Measurements from ENCODE around the gene PLCB4. TPM values are rescaled to one million over a fixed set of nuclear protein-coding genes. Genes with fewer than 3 reads are reported as not detected.

The PLCB4 gene
- total RNA-seq, 1 experiment from 2014 or later, result 14.9 TPM

- no peaks in the 10 kb centered on the region for H3F3A ChIP-seq (ENCODE audit: insufficient read depth, low read depth)
- H3K4me2 ChIP-seq, result no peak overlapping the region
- H3K9me3 ChIP-seq (ENCODE audit: insufficient read depth, low read depth), result no peaks in the 10 kb centered on the region
- ChIA-PET CTCF (no interaction called here), POLR2A (ENCODE audit: unreplicated experiment) (no interaction called here)
- intact Hi-C loops (cut with micrococcal nuclease; ENCODE audit: unreplicated experiment), result no loop called here
- H3K79me2 ChIP-seq (ENCODE audit: low read depth), result no peaks in the 10 kb centered on the region
- H3K27ac ChIP-seq, result no peak overlapping the region
- BruUV-seq (replicated peaks), result no TSS peak
- no peaks in the 10 kb centered on the region for H3K27me3 ChIP-seq (ENCODE audit: insufficient read depth, low read depth)
- H2AFZ ChIP-seq, result no peak overlapping the region
- DNase-seq, result no peak
- no peaks in the 10 kb centered on the region for H3K9me2 ChIP-seq (ENCODE audit: insufficient read depth)
- H3K4me3 ChIP-seq, result no peak overlapping the region
- H4K20me1 ChIP-seq (ENCODE audit: insufficient read depth), result no peaks in the 10 kb centered on the region
- TF ChIP-seq EZH2 (IDR thresholded peaks at IDR 0.05; ENCODE audit: low read depth), result no peak
- TF ChIP-seq CTCF (conservative IDR thresholded peaks at IDR 0.05), result no peak
- no peaks in the 10 kb centered on the region for H3K4me1 ChIP-seq (replicated peaks; ENCODE audit: insufficient read depth)
- H3K36me3 ChIP-seq (ENCODE audit: low read depth), result no peaks in the 10 kb centered on the region
Observed at GRCh38 chr20:9428292-9428607, 359.4 kb downstream of the PLCB4 start.

GRCh38 chr20:9439806-9440205 is 370.9 kb downstream of the PLCB4 start:
- no peak for DNase-seq
- Histone ChIP-seq H3K4me3 (no peak overlapping the region), H4K20me1 (ENCODE audit: insufficient read depth) (no peaks in the 10 kb centered on the region), H3K9me2 (ENCODE audit: insufficient read depth) (no peaks in the 10 kb centered on the region), H3K36me3 (ENCODE audit: low read depth) (no peaks in the 10 kb centered on the region), H3K27me3 (ENCODE audit: insufficient read depth, low read depth) (no peaks in the 10 kb centered on the region), H3K9me3 (ENCODE audit: insufficient read depth, low read depth) (peaks cover 6% of the 10 kb centered on the region; the same call in 1 of the 2 replicates), H3K79me2 (ENCODE audit: low read depth) (no peaks in the 10 kb centered on the region), H3K4me1 (replicated peaks; ENCODE audit: insufficient read depth) (no peaks in the 10 kb centered on the region), H3F3A (ENCODE audit: insufficient read depth, low read depth) (no peaks in the 10 kb centered on the region), H2AFZ (no peak overlapping the region), H3K27ac (no peak overlapping the region), H3K4me2 (no peak overlapping the region)
- no peak for TF ChIP-seq CTCF (conservative IDR thresholded peaks at IDR 0.05)
- no peak for TF ChIP-seq EZH2 (IDR thresholded peaks at IDR 0.05; ENCODE audit: low read depth)
- no TSS peak for BruUV-seq (replicated peaks)
- POLR2A ChIA-PET (ENCODE audit: unreplicated experiment), result no interaction called here
- intact Hi-C loops (cut with micrococcal nuclease; ENCODE audit: unreplicated experiment), result no loop called here
- CTCF ChIA-PET, result no interaction called here

- Histone ChIP-seq H3K36me3 (ENCODE audit: low read depth) (no peaks in the 10 kb centered on the region), H3K27ac (no peak overlapping the region), H3K4me2 (no peak overlapping the region), H2AFZ (no peak overlapping the region), H3K4me1 (replicated peaks; ENCODE audit: insufficient read depth) (no peaks in the 10 kb centered on the region), H3F3A (ENCODE audit: insufficient read depth, low read depth) (no peaks in the 10 kb centered on the region), H3K9me2 (ENCODE audit: insufficient read depth) (no peaks in the 10 kb centered on the region), H4K20me1 (ENCODE audit: insufficient read depth) (no peaks in the 10 kb centered on the region), H3K79me2 (ENCODE audit: low read depth) (no peaks in the 10 kb centered on the region), H3K9me3 (ENCODE audit: insufficient read depth, low read depth) (no peaks in the 10 kb centered on the region), H3K27me3 (ENCODE audit: insufficient read depth, low read depth) (no peaks in the 10 kb centered on the region), H3K4me3 (no peak overlapping the region)
- intact Hi-C loops (cut with micrococcal nuclease; ENCODE audit: unreplicated experiment), result no loop called here
- DNase-seq, result no peak
- POLR2A ChIA-PET (ENCODE audit: unreplicated experiment), result no interaction called here
- CTCF ChIA-PET, result no interaction called here
- no TSS peak for BruUV-seq (replicated peaks)
- no peak for TF ChIP-seq CTCF (conservative IDR thresholded peaks at IDR 0.05)
Observed at GRCh38 chr20:9440892-9441291, 372.0 kb downstream of the PLCB4 start.

Data from PC-9 (cell line).